HEK293 (cell line): ENCODE measurements around the gene TNPO3.

Experiments used
- BCL11A ChIP-seq: fragments of 450-650 bp; formaldehyde crosslinking; IDR thresholded peaks from 2 replicates; pipeline ENCODE4 v1.5.1; 2016; ENCODE audit warnings: low read depth, missing biosample characterization, missing genetic modification characterization
- GFI1B ChIP-seq: fragments of 450-650 bp; formaldehyde crosslinking; IDR thresholded peaks from 2 replicates; pipeline ENCODE4 v1.5.1; 2016; ENCODE audit warnings: missing biosample characterization, missing genetic modification characterization
- KLF8 ChIP-seq: fragments of 450-650 bp; formaldehyde crosslinking; IDR thresholded peaks from 2 replicates; pipeline ENCODE4 v1.5.1; 2016; ENCODE audit warnings: missing biosample characterization, missing genetic modification characterization
- OVOL3 ChIP-seq: fragments of 450-650 bp; formaldehyde crosslinking; IDR thresholded peaks from 2 replicates; pipeline ENCODE4 v1.5.1; 2016; ENCODE audit warnings: missing biosample characterization, missing genetic modification characterization
- PRDM6 ChIP-seq: fragments of 450-650 bp; formaldehyde crosslinking; IDR thresholded peaks from 2 replicates; pipeline ENCODE4 v1.5.1; 2017; ENCODE audit warnings: missing biosample characterization, missing genetic modification characterization
- RBAK ChIP-seq: fragments of 450-650 bp; formaldehyde crosslinking; IDR thresholded peaks from 2 replicates; pipeline ENCODE4 v1.5.1; 2016; ENCODE audit warnings: missing biosample characterization, missing genetic modification characterization
- SCRT1 ChIP-seq: fragments of 450-650 bp; formaldehyde crosslinking; IDR thresholded peaks from 2 replicates; pipeline ENCODE4 v1.5.1; 2016; ENCODE audit warnings: missing biosample characterization, missing genetic modification characterization, borderline replicate concordance
- SP2 ChIP-seq: fragments of 450-650 bp; formaldehyde crosslinking; IDR thresholded peaks from 2 replicates; pipeline ENCODE4 v1.5.1; 2016; ENCODE audit warnings: missing biosample characterization, missing genetic modification characterization
- ZBTB10 ChIP-seq: fragments of 450-650 bp; formaldehyde crosslinking; IDR thresholded peaks from 2 replicates; pipeline ENCODE4 v1.5.1; 2016; ENCODE audit warnings: missing biosample characterization, missing genetic modification characterization
- ZBTB17 ChIP-seq: fragments of 450-650 bp; formaldehyde crosslinking; IDR thresholded peaks from 2 replicates; pipeline ENCODE4 v1.5.1; 2016; ENCODE audit warnings: missing biosample characterization, missing genetic modification characterization
- ZBTB7A ChIP-seq: fragments of 450-650 bp; formaldehyde crosslinking; IDR thresholded peaks from 2 replicates; pipeline ENCODE4 v1.5.1; 2016; ENCODE audit warnings: low read depth, missing biosample characterization, missing genetic modification characterization
- ZFHX2 ChIP-seq: fragments of 450-650 bp; formaldehyde crosslinking; conservative IDR thresholded peaks from 2 replicates; pipeline ENCODE4 v1.5.1; 2016; ENCODE audit warnings: missing biosample characterization, missing genetic modification characterization
- ZNF121 ChIP-seq: fragments of 450-650 bp; formaldehyde crosslinking; IDR thresholded peaks from 2 replicates; pipeline ENCODE4 v1.5.1; 2016; ENCODE audit warnings: missing biosample characterization, missing genetic modification characterization
- ZNF132 ChIP-seq: fragments of 450-650 bp; formaldehyde crosslinking; IDR thresholded peaks from 2 replicates; pipeline ENCODE4 v1.5.1; 2017; ENCODE audit warnings: missing biosample characterization, missing genetic modification characterization, borderline replicate concordance
- ZNF335 ChIP-seq: fragments of 450-650 bp; formaldehyde crosslinking; conservative IDR thresholded peaks from 2 replicates; pipeline ENCODE4 v1.5.1; 2016; ENCODE audit warnings: missing biosample characterization, missing genetic modification characterization
- ZNF394 ChIP-seq: fragments of 450-650 bp; formaldehyde crosslinking; IDR thresholded peaks from 2 replicates; pipeline ENCODE4 v1.5.1; 2016; ENCODE audit warnings: missing biosample characterization, missing genetic modification characterization, mild to moderate bottlenecking, moderate library complexity, borderline replicate concordance
- ZNF398 ChIP-seq: fragments of 450-650 bp; formaldehyde crosslinking; IDR thresholded peaks from 2 replicates; pipeline ENCODE4 v1.5.1; 2017; ENCODE audit warnings: missing biosample characterization, missing genetic modification characterization
- ZNF548 ChIP-seq: fragments of 450-650 bp; formaldehyde crosslinking; IDR thresholded peaks from 2 replicates; pipeline ENCODE4 v1.5.1; 2016; ENCODE audit warnings: missing biosample characterization, missing genetic modification characterization
- ZNF555 ChIP-seq: fragments of 450-650 bp; formaldehyde crosslinking; conservative IDR thresholded peaks from 2 replicates; pipeline ENCODE4 v1.5.1; 2017; ENCODE audit warnings: missing biosample characterization, mild to moderate bottlenecking, missing genetic modification characterization, inconsistent platforms
- ZNF600 ChIP-seq: fragments of 450-650 bp; formaldehyde crosslinking; IDR thresholded peaks from 2 replicates; pipeline ENCODE4 v1.5.1; 2016; ENCODE audit warnings: missing biosample characterization, missing genetic modification characterization
- ZNF621 ChIP-seq: fragments of 450-650 bp; formaldehyde crosslinking; IDR thresholded peaks from 2 replicates; pipeline ENCODE4 v1.5.1; 2017; ENCODE audit warnings: missing biosample characterization, missing genetic modification characterization
- ZNF645 ChIP-seq: fragments of 450-650 bp; formaldehyde crosslinking; IDR thresholded peaks from 2 replicates; pipeline ENCODE4; 2016; ENCODE audit warnings: missing biosample characterization, missing genetic modification characterization
- ZNF660 ChIP-seq: fragments of 450-650 bp; IDR thresholded peaks from 2 replicates; pipeline ENCODE4 v1.5.1; 2018; ENCODE audit warnings: missing biosample characterization, mild to moderate bottlenecking, missing genetic modification characterization
- ZNF76 ChIP-seq: fragments of 450-650 bp; formaldehyde crosslinking; IDR thresholded peaks from 2 replicates; pipeline ENCODE4; 2016; ENCODE audit warnings: low read depth, missing biosample characterization, missing genetic modification characterization, borderline replicate concordance
- ZNF768 ChIP-seq: fragments of 450-650 bp; formaldehyde crosslinking; IDR thresholded peaks from 2 replicates; pipeline ENCODE4 v1.5.1; 2018; ENCODE audit warnings: missing biosample characterization, mild to moderate bottlenecking, missing genetic modification characterization
- ZNF776 ChIP-seq: fragments of 450-650 bp; formaldehyde crosslinking; IDR thresholded peaks from 2 replicates; pipeline ENCODE4 v1.5.0; 2017; ENCODE audit warnings: missing biosample characterization, missing genetic modification characterization, borderline replicate concordance
- ZSCAN5A ChIP-seq: fragments of 450-650 bp; formaldehyde crosslinking; IDR thresholded peaks from 2 replicates; pipeline ENCODE4 v1.5.1; 2016; ENCODE audit warnings: missing biosample characterization, missing genetic modification characterization
- ZXDB ChIP-seq: fragments of 450-650 bp; formaldehyde crosslinking; IDR thresholded peaks from 2 replicates; pipeline ENCODE4 v1.5.1; 2016; ENCODE audit warnings: missing biosample characterization, missing genetic modification characterization

The TNPO3 gene

GRCh38 chr7:128909625-128910568, 145.0 kb downstream of the TNPO3 start (continued):
- TF ChIP-seq PRDM6 (no peak), ZBTB17 (tag by site-specific recombination) (peak; percentile 94), ZSCAN5A (tag by site-specific recombination) (no peak), ZNF621 (tag by site-specific recombination) (no peak), BCL11A (tag by site-specific recombination) (no peak), ZNF76 (tag by site-specific recombination) (peak; percentile 43; the same call in 1 of the 2 replicates), OVOL3 (no peak), GFI1B (no peak), RBAK (tag by site-specific recombination) (no peak), ZFHX2 (tag by site-specific recombination) (peak; percentile 39), ZNF555 (tag by site-specific recombination) (no peak), ZNF121 (tag by site-specific recombination) (no peak), ZNF645 (tag by site-specific recombination) (no peak), ZNF548 (tag by site-specific recombination) (no peak), ZNF768 (no peak), ZNF398 (tag by site-specific recombination) (no peak), ZNF335 (tag by site-specific recombination) (peak; percentile 75), ZNF776 (tag by site-specific recombination) (no peak), ZBTB10 (no peak), ZNF600 (tag by site-specific recombination) (peak; percentile 79; the same call in 1 of the 2 replicates), ZNF394 (tag by site-specific recombination) (peak; percentile 72; the same call in 1 of the 2 replicates), ZNF132 (no peak), ZBTB7A (tag by site-specific recombination) (no peak), SCRT1 (tag by site-specific recombination) (no peak), KLF8 (tag by site-specific recombination) (0 out of 2 replicates have a peak, but pooled peaks have one; percentile 35), SP2 (tag by site-specific recombination) (peak; percentile 54), ZNF660 (tag by site-specific recombination) (no peak), ZXDB (tag by site-specific recombination) (no peak)
